GM19463 (cell line): ENCODE results near the gene MRPL43.

ENCODE experiments used
- ATAC-seq: cut with Tn5 transposase; IDR thresholded peaks from one replicate; pipeline ENCODE4 v1.9.1; 2021; ENCODE audit warnings: mild to moderate bottlenecking, moderate library complexity; ENCODE audit not compliant: unreplicated experiment

Gene MRPL43

DNA sequence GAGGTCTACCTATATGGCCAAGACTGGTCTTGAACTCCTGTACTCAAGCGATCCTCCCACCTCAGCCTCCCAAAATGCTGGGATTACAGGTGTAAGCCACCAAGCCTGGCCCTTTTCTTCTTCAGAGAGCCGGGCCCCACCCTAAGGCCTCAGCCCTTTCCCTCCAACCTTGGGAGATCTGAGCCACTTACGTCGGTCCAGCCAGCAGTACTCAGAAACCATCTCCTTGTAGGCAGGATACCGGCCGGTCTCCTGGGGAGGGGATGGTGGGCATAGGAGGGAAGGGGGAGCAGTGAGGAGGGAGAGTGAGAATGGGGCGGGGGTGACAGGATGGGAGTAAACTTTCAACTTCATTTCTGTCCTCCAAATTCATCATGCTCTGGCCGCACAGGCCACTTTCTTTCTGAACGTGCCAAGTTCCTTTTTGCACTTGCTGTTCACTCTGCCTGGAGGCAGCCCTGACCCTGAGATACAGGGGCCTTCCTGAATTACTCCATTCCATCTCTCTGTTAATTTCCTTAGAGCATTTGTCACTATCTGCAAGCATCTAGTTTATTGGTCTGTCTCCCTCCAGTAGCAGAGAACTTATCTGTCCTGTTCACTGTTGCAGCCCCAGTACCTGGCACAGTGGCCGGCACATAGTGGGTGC lies 33.3 kb upstream of the MRPL43 start:
- no peak for ATAC-seq

DNA sequence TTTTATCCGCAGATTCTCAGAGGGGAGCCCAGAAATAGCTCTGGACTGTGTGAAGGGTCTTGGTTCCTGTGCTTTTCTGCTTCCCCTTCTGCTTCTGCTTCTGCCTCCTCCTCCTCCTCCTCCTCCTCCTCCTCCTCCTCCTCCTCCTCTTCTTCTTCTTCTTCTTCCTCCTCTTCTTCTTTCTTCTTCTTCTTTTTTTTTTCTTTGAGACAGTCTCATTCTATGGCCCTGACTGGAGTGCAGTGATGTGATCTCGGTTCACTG lies 32.1 kb upstream of the MRPL43 start:
- ATAC-seq = no peak

DNA sequence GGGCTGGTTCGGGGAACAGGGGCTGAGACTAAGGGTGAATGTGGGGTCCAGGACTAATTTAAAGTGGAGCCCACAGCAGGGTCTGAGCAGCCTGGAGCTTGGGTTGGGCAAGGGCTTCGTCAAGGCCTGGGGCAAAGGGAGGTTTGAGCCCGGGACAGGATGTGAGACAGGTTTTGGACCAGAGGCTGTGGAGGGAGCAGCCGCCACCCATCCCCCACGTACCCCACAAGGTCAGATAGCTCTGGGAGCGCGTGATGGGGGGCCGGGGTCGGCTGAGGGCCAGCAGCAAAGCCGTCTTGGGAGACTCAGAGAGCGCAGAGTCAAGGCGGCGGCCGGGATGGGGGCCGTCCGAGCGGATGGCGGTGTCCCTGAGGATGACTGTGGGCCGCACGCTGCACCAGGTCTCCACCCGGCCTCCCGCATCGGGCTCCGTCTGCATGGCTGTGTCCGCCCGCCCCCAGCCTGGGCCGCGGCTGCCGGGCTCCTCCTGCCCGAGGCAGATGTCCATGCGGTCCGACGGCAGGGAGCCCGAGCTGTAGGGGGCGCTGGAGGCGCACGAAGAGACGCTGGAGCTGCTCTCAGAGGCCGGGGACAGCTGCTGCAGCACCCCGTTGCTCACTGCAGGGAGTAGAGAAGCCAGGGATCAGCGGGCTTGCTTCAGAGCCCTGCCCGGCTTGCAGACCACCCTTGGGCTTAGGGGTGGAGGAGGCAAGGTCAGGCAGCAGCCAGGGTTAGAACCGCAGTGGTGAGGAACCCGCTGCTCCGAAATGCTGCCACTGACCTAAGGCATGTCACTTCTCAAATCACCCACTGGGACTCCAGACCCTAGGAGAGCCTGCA lies 31.5 kb upstream of the MRPL43 start:
- ATAC-seq = peak; percentile 71

DNA sequence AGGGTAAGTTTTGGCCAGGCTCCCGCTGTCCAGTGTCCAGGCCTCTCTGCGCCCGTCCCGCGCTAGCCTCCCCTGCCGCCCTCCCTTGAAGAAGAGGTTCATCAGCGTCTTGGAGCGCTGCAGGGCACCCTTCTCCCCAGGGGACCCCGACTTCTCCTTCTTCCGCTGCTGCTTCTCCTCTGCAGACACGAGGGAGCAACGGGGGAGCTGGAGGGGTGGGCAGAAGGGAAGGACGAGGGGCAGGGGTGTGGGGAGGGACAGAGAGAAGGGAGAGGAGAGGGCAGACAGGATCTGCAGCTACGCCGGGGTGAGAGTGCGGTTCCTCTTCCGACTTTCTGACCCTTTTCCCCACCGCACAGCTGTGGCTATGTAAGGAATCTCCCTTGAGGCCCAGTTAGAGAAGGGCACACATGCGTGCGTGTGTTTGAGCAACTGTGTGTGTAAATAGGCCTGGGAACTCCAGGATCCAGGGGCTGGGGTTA lies 30.9 kb upstream of the MRPL43 start:
- ATAC-seq = no peak

DNA sequence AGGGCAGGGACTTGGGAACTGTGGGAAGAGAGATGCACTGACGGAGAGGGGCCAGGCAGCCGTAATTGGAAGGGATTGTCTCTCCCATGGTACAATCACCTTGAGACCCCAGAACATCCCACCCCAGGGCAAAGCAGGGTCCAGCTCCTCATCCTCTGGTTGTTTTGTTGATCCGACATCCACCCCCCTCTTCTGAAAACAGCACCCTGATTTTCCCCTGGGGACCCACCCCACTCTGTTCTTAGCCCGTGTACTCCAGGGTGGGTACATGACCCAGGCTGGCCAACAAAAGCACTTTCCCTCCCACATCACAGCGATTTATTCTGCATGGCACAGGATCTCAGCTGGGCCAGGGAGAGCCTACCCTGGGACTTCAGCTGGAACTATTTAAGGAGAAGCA lies 29.5 kb upstream of the MRPL43 start:
- ATAC-seq = no peak

DNA sequence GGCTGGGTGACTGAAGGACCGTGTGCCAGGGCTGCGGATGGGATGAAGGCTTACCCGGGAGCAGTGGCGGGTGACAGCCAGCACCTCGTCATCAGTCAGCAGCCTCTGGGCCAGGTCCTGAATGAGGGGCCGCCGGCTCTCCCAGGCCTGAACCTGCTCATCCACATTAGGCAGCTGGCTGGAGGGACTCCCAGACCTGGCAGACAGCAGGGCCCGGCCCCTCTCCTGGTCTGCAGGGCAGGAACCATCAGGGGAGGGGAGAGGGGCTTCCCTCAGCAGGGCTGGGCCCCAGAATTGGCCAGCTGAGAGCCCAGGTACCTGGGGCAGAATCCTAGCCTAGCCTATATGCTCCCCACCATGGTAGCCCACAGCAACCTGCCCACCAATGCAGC lies 28.3 kb upstream of the MRPL43 start:
- no peak for ATAC-seq

DNA sequence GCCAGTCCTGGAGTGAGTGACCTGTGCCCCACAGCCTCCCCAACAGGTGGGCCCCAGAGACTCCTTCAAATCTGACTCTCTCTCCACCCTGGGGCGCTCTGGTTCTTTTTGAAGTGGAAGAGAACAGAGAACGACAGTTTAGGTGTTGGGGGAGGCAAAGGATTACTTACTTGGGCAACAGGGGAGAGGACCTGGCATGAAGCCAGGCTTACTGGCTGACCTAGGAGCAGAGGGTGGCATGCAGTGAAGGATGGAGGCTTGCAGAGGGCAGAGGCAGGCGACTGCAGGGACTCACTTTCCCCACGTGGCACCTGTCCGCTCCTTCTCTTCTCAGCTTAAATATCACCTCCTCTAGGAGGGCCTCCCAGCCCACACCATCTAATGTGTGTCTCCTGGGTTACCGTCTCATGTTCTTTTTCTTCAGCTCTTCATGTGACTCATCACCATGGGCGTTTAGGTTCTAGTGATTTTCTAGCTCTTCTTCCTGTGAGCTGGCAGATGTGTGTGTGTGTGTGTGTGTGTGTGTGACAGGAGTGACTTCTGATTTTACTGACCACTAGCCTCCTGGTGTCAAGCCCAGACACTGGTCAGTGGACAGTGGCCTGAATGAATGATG lies 27.8 kb upstream of the MRPL43 start:
- ATAC-seq = no peak

DNA sequence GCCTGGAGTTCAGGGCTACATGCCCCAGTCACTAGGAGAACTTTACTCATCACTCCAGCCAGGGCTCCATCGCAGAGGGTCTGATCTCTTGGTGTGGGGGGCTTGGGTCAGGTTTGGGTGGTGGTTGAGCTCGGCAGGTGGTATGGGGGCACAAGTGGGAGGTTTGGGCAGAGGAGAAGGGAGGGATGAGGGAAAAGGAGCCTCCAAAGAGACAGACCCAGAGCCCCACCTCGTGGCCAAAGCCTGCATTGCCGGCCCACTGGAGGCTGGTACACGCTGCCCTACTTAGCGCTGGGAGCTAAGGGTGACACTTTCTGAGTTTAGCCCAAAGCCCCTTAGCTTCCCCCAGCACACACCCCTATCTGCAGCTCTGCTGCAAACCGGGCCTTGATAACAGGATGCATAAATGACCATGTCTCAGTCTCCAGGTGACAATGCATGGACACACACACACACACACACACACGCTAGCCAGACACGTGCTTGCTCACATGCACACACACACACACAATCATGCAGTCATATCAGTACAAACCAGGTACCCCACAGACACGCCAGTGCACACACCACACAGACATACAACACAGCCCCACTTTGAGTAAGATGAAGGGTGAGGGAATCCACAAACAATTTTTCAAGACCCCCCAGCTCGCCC lies 27.1 kb upstream of the MRPL43 start:
- no peak for ATAC-seq

DNA sequence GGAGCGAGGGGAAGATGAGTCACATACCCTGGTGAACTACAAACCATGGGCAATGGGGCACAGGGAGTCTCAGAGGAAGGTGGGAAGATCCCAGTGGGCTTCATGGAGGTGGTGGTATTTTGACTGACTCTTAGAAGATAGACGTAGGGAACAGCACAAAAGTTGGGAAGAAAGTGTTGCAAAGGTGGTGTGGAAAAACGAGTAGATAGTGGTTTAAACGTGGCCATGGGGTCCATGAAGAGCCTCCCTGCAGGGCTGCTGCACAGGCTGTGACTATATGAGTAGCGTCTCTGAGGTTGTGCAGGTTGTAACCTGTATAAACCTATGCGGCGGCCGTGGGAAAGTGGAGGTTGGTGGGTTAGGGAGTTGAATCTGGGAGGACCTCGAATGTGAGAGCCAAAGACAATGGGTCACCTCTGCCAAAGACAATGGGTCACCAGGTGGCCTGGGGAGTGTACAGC lies 26.1 kb upstream of the MRPL43 start:
- ATAC-seq = no peak

DNA sequence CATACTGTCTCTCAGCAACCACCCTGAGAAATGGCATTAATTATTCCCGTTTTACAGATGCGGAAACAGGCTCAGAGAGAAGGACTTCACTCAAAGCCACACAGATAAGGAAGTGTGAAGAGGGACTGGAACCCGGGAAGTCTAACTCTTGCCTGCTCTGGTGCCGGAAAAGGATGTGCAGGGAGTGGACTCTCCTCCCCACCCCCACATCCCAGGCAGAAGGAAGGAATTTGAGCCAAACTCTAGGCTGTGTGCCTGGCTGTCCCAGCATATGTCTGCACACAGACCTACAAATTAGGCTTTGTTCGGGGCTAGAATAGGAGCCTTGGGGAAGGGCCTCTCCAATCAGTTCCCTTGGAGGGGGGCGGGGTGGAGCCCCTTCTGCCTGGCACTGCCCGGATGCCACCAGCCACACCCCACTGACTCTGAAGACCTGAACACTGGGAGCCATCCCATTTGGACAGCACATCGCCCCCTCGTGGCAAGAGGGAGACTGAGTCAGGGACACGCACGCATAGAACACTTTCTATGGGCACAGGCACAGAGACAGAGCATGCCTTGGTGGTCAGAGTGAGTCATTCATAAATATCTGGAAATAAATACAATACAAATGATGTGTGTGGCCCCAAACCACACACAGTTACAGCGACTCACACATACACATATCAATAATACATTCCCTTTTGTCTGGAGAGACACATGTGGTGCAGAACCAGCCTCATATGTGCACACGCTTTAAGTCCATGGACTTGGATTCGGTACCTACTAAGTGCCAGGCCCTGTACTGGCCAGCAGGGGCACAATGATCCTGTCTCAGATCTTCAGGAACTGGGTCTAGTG lies 25.4 kb upstream of the MRPL43 start:
- ATAC-seq = peak; percentile 86

DNA sequence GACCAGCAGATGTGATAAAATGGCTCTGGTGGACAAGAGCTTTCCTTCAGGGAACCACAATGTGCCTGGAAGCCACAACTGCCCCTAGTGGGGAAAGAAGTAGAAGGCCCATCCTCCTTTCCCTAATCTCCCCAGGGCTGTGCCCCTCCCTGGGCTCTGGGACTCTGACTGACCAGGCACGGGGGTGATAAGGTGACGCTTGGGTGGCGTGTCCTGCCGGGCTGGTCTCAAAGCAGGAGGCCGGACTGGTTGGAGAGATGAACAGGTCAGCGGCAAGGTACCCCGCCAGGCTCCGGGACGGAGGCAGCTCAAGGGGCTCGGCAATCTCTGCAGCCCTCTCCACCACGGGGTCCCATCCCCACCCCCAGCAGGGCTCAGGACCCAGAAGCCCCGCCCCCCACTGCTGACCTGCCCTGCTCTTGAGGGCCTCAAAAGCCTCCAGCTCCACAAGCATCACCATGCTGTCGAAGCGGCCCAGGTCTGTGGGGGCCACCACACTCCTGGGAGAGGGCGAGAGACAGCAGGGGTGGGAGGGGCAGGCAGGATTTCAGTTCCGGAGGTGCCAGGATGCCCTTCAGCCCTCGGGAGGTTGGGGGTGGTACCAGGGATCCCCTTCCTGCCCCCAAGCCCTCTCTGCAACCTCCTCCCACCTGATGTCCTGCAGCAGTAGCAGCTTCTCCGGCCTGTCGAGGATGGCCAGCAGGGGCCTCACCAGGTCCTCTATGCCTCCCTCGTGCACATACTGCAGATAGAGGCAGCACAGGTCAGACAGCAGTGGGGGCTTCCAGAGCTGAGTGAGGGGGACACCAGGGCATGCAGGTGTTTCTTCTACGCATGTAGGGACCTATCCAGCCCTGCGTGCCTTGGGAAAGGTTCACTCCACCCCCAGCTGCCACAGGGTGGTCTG lies 24.5 kb upstream of the MRPL43 start:
- ATAC-seq = no peak

DNA sequence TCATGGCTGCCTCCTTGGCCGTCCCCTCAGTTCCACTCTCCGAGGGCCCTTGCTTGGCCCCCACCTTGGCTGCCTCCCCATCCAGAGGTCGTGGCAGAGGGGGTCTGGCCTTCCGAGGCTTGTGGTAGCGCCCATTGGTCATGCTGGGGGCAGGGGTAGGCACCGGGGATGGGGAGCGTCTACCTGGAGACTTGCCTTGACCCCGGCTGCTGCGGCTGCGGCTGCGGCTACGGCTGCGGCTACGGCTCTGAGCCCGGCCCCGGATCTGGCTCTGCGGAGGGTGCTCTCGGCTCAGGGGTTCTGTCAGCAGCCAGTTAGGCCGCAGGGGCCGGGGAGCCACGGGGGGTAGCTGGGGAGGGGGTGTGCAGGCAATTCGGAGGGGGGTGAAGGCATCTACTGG lies 23.0 kb upstream of the MRPL43 start:
- ATAC-seq = no peak

DNA sequence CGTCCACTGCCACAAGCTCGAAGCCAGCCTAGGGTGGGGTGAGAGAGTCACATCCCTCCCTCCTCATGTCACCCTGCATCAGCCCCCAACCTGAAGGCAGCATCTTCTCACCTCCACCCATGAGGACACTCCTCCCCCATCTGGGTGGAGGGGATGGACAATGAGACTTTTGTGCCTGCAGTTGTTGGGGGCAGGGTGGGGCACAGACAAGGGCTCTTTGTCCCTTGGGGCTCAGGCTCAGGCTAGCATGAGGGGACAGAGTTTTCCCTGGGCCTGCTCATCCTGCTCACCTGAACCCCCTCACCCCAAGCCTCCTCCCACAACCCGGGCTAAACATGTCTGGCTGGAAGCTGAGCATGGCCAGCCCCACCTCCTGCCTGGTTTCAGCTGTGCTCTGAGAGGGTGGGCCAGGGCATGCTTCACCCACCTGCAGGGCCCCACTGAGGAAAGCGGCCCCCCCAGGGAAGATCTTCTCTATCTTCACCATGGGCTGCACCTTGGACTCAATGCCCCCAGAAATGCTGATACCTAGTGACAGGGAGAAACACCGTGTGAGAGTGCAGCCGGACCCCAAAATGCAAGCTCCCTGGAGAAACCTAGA lies 21.6 kb upstream of the MRPL43 start:
- no peak for ATAC-seq

DNA sequence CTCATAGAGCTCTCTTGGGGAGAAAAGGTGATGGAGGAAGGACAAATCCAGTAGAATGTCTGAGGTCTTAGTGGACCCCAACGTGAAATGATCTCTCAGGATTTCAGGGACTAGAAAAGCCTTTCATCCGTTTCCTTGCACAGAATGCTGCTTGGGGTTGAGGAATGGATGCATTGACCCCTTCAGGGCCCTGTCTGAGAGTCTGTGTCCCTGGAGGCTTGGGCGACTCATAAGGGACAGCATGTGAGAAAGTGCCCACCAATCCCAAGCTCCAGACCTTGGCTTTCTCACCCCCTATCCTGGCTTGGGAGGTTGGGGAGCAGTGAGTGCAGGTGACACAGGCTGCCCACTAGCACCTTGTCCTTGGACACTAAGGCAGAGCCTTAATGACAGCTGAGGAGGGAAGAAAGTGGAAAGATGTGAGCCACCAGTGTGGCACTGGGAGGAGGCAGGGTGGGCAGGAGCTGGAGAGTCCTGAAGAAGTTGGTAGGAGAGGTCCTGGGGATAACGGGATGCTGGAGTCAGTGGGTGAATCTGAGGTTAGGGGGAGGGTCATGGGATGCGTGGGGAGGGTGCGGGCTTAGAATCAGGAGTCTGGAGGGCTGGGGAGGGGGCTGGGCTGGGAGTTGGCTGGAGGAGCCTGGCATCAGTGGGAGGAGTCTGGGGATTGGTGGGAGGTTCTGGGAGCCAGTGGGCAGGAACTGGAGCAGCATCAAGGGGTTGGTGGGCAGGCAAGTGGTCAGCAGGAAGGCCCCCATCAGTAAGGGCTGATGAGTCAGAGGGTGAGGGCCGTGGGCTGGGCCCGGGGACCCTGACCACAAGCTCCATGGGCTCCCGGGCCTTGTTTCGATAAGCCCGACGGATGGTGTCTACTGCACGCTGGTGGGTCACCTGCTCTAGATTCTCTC lies 20.9 kb upstream of the MRPL43 start:
- no peak for ATAC-seq

DNA sequence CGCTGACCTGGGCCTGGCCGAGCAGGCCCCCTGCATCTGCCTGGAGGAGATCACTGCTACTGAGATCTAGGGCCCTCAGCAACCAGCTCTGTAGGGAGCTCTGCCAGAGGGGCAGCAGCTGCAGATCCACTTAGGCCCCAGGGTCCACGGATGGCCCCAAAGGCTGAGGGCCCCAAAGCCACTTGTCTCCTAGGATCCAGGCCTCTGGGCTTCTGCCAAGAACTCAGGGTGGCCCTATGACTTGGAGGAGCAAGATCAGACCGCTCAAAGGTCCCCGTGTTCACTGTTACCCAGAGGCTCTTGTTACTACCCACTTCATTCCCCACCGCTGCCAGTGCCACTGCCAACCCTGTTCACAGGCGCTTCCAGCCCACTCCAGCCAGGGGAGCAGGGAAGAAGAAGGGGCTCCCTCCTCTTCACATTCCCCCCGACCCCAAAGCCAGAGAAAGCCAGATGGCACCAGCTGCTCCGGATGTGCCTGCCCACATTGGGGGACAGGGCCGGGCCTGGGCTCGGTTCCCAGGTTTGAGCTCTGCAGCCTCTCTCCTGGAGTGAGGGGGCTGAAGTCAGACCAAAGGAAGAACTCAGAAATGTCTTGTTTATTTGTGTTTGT lies 19.9 kb upstream of the MRPL43 start:
- ATAC-seq = no peak

DNA sequence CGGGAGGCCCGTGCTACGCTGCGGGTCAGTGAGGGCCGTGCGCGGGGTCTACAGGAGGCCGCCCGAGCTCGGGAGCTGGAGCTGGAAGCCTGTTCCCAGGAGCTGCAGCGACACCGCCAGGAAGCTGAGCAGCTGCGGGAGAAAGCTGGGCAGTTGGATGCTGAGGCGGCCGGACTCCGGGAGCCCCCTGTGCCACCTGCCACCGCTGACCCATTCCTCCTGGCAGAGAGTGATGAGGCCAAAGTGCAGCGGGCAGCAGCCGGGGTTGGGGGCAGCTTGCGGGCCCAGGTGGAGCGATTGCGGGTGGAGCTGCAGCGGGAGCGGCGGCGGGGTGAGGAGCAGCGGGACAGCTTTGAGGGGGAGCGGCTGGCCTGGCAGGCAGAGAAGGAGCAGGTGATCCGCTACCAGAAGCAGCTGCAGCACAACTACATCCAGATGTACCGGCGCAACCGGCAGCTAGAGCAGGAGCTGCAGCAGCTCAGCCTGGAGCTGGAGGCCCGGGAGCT lies 19.3 kb upstream of the MRPL43 start:
- ATAC-seq = no peak

DNA sequence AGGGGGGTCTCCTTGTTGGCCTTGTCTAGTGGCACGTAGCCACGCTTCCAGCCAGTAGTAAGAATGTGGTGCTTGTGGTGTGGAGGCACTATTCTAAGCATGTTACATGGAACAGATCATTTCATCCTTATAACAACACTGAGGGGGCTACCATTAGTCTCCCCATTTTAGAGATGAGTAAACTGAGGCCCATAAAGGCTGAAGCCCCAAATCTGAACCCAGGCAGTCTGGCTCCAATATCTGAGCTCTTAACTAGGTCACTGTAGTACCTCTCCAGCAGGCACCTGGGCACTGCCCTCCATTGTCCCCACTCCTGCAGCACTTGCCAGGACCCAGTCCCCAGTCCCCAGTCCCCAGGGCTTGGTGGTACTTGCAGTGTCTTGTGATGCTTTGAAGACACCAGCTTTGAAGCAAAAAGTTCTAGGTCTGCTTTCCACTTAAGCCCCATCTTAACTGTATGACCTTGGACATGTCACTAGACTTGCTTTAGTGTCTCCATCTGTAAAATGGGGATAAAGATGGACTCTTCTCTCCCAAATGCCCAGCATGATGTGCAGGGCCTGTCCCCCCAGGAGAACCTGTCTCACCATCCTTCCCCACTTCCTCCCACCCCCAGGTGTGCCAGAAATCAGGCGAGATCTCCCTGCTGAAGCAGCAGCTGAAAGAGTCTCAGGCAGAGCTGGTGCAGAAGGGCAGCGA lies 18.7 kb upstream of the MRPL43 start:
- no peak for ATAC-seq
